ENCODE measurements around the gene SLC2A10. TPM values are rescaled to one million over a fixed set of nuclear protein-coding genes. Genes with fewer than 3 reads are reported as not detected.

SLC2A10 gene
- total RNA-seq, 4 donors from 2014 or later: 3.1 to 6.7 (median 5.4) TPM

- no peaks in the 10 kb centered on the region for H3K9me3 ChIP-seq
- no peak overlapping the region for H3K27ac ChIP-seq
- intact Hi-C loops (cut with DNase I): no loop called here
- peaks cover 0 to 9% (median 0%) of the 10 kb centered on the region in 3 donors for H3K36me3 ChIP-seq
- peaks cover 0 to 9% (median 0%) of the 10 kb centered on the region in 4 donors for H3K27me3 ChIP-seq
- peaks cover 0 to 22% (median 0%) of the 10 kb centered on the region in 3 donors for H3K4me1 ChIP-seq
- H3K4me3 ChIP-seq: no peak overlapping the region
- WGBS, 2 donors: 90 to 93% methylated on average over 2 of the region's 2 CpGs
- TF ChIP-seq, protein P1, sequence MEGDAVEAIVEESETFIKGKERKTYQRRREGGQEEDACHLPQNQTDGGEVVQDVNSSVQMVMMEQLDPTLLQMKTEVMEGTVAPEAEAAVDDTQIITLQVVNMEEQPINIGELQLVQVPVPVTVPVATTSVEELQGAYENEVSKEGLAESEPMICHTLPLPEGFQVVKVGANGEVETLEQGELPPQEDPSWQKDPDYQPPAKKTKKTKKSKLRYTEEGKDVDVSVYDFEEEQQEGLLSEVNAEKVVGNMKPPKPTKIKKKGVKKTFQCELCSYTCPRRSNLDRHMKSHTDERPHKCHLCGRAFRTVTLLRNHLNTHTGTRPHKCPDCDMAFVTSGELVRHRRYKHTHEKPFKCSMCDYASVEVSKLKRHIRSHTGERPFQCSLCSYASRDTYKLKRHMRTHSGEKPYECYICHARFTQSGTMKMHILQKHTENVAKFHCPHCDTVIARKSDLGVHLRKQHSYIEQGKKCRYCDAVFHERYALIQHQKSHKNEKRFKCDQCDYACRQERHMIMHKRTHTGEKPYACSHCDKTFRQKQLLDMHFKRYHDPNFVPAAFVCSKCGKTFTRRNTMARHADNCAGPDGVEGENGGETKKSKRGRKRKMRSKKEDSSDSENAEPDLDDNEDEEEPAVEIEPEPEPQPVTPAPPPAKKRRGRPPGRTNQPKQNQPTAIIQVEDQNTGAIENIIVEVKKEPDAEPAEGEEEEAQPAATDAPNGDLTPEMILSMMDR (IDR thresholded peaks at IDR 0.05): no peak
- TF ChIP-seq POLR2A (IDR thresholded peaks at IDR 0.05): no peak
- DNase-seq: no peak
Observed at GRCh38 chr20:46735436-46735835, 26.0 kb downstream of the SLC2A10 start.

GRCh38 chr20:46739431-46740213 is 30.2 kb downstream of the SLC2A10 start:
- no peak for DNase-seq
- H3K36me3 ChIP-seq: no peaks in the 10 kb centered on the region
- 39 to 63% methylated on average over 4 of the region's 4 CpGs for WGBS, 2 donors
- intact Hi-C loops (cut with DNase I): no loop called here
- H3K27me3 ChIP-seq: peaks cover 0 to 19% (median 0%) of the 10 kb centered on the region in 4 donors
- H3K27ac ChIP-seq: peak overlapping the region in 3 of 4 donors; percentile 35 to 74 (median 54)
- H3K4me3 ChIP-seq: no peak overlapping the region
- no peaks in the 10 kb centered on the region for H3K9me3 ChIP-seq
- TF ChIP-seq POLR2A (IDR thresholded peaks at IDR 0.05): no peak
- TF ChIP-seq, protein P1 (IDR thresholded peaks at IDR 0.05): no peak
- peaks cover 0 to 37% (median 0%) of the 10 kb centered on the region in 3 donors for H3K4me1 ChIP-seq

GRCh38 chr20:46740214-46740609 is 30.8 kb downstream of the SLC2A10 start:
- H3K36me3 ChIP-seq: no peaks in the 10 kb centered on the region

DNA sequence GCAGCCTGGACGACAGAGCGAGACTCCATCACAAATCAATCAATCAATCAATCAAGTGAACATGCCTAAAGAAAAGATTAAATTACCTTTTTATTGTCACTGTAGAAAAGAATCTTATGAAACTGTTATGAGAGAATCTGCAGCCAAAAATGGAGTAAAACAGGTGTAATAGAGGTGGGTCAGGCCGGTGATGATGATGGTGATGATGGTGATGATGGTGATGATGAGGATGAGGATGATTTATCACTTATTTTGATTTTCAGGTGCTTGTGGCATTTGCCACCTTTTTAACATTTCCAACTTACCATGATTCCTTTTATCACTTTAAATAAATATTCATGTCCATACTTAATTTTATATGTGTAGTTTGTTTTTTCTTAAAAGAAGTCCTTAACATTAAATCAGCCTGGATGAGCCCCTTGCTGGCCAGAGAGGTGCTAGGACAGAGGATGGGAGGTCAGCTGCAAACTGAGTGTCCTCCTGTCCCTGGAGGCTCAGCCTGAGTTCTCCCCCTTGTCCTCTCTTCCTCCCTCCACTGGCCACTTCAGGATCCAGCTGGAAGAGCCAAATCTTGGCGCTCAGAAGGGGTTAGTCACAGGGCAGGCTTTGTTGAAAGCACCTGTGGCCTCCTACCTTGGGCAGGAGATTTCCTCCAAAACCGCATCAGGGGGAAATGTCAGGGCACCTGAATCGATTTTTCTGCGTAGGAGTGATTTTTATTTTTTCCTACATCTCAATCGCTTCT is 32.6 kb downstream of the SLC2A10 start:
- Histone ChIP-seq H3K27ac (no peak overlapping the region), H3K36me3 (no peaks in the 10 kb centered on the region), H3K9me3 (no peaks in the 10 kb centered on the region), H3K4me3 (no peak overlapping the region), H3K4me1 (peaks cover 0 to 49% (median 0%) of the 10 kb centered on the region in 3 donors), H3K27me3 (peaks cover 0 to 34% (median 0%) of the 10 kb centered on the region in 4 donors)
- TF ChIP-seq POLR2A (IDR thresholded peaks at IDR 0.05): no peak
- TF ChIP-seq, protein P1 (IDR thresholded peaks at IDR 0.05): no peak
- intact Hi-C loops (cut with DNase I): no loop called here
- no peak for DNase-seq
- 53 to 65% methylated on average over 7 of the region's 8 CpGs for WGBS, 2 donors

More at GRCh38 chr20:46740214-46740609, 30.8 kb downstream of the SLC2A10 start:
- TF ChIP-seq, protein P1 (IDR thresholded peaks at IDR 0.05): no peak
- TF ChIP-seq POLR2A (IDR thresholded peaks at IDR 0.05): no peak
- intact Hi-C loops (cut with DNase I): no loop called here
- Histone ChIP-seq H3K27me3 (peaks cover 0 to 19% (median 0%) of the 10 kb centered on the region in 4 donors), H3K4me1 (peaks cover 0 to 43% (median 0%) of the 10 kb centered on the region in 3 donors), H3K4me3 (no peak overlapping the region), H3K9me3 (no peaks in the 10 kb centered on the region), H3K27ac (peak overlapping the region in 3 of 4 donors; percentile 35 to 74 (median 54))
- no peak for DNase-seq
- 85 to 93% methylated on average over 1 to 3 of the region's 3 CpGs for WGBS, 2 donors

DNA sequence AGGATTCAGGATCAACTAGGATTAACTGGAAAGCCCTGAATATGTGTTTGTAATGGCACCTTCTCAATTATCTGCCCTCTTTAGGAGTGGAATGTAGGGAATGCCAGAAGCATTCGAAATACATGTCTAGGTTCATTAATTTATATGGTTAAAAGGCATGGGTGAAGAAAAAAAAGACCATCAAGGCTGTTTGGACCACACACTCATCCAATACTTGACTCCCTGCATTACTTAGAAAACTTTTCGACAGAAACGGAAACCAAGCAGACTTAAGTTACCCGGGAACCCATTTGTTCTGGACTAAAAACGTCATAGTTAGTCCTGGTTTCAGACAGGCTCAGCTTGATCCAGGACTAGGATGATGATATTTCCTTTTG is 33.2 kb downstream of the SLC2A10 start:
- no peak for TF ChIP-seq POLR2A (IDR thresholded peaks at IDR 0.05)
- TF ChIP-seq, protein P1 (IDR thresholded peaks at IDR 0.05): no peak
- Histone ChIP-seq H3K4me1 (peaks cover 0 to 54% (median 0%) of the 10 kb centered on the region in 3 donors), H3K4me3 (no peak overlapping the region), H3K27ac (no peak overlapping the region), H3K36me3 (no peaks in the 10 kb centered on the region), H3K27me3 (peaks cover 0 to 34% (median 0%) of the 10 kb centered on the region in 4 donors), H3K9me3 (no peaks in the 10 kb centered on the region)
- intact Hi-C loops (cut with DNase I): no loop called here
- no peak for DNase-seq
- 61% methylated on average over 5 of the region's 5 CpGs for WGBS, 2 donors

All from esophagus squamous epithelium (tissue), 5 donors.